ENCODE results near the gene CHRDL2.

Gene CHRDL2

GRCh38 chr11:74730571-74731260 lies 510 bp downstream of the CHRDL2 start:
- TF ChIP-seq CTCF (IDR thresholded peaks at IDR 0.05; ENCODE audit: insufficient read depth, low read length, poor library complexity, severe bottlenecking): no peak
- TF ChIP-seq EZH2phosphoT487 (conservative IDR thresholded peaks at IDR 0.05; ENCODE audit: low read length): no peak
- Histone ChIP-seq H3K79me2 (ENCODE audit: insufficient read depth, low read length) (no peaks in the 10 kb centered on the region), H3K27ac (ENCODE audit: low read depth, low read length) (no peak overlapping the region), H3K4me3 (ENCODE audit: insufficient read depth, low read length, poor library complexity, severe bottlenecking) (no peak overlapping the region), H3K36me3 (ENCODE audit: low read length) (no peaks in the 10 kb centered on the region), H2AFZ (ENCODE audit: low read depth, low read length, severe bottlenecking) (no peak overlapping the region), H3K4me2 (ENCODE audit: low read depth, low read length, poor library complexity, severe bottlenecking) (no peak overlapping the region), H3K27me3 (ENCODE audit: low read length) (no peaks in the 10 kb centered on the region), H3F3A (ENCODE audit: insufficient read depth) (no peaks in the 10 kb centered on the region), H4K20me1 (ENCODE audit: low read depth, low read length) (no peaks in the 10 kb centered on the region), H3K9me3 (ENCODE audit: insufficient read depth, low read length) (no peaks in the 10 kb centered on the region), H3K9me2 (replicated peaks; ENCODE audit: insufficient read depth, low read length) (no peaks in the 10 kb centered on the region), H3K9ac (ENCODE audit: low read length) (no peak overlapping the region)

- Histone ChIP-seq H3K79me2 (ENCODE audit: insufficient read depth, low read length) (no peaks in the 10 kb centered on the region), H3K9ac (ENCODE audit: low read length) (no peak overlapping the region), H3K4me2 (ENCODE audit: low read depth, low read length, poor library complexity, severe bottlenecking) (no peak overlapping the region), H3K4me3 (ENCODE audit: insufficient read depth, low read length, poor library complexity, severe bottlenecking) (no peak overlapping the region), H3K27ac (ENCODE audit: low read depth, low read length) (no peak overlapping the region), H3K9me3 (ENCODE audit: insufficient read depth, low read length) (no peaks in the 10 kb centered on the region), H4K20me1 (ENCODE audit: low read depth, low read length) (no peaks in the 10 kb centered on the region), H3F3A (ENCODE audit: insufficient read depth) (no peaks in the 10 kb centered on the region), H3K27me3 (ENCODE audit: low read length) (no peaks in the 10 kb centered on the region), H3K36me3 (ENCODE audit: low read length) (no peaks in the 10 kb centered on the region), H3K9me2 (replicated peaks; ENCODE audit: insufficient read depth, low read length) (no peaks in the 10 kb centered on the region), H2AFZ (ENCODE audit: low read depth, low read length, severe bottlenecking) (no peak overlapping the region)
- TF ChIP-seq EZH2phosphoT487 (conservative IDR thresholded peaks at IDR 0.05; ENCODE audit: low read length): no peak
- no peak for TF ChIP-seq CTCF (IDR thresholded peaks at IDR 0.05; ENCODE audit: insufficient read depth, low read length, poor library complexity, severe bottlenecking)
These were observed 1.8 kb downstream of the CHRDL2 start for GRCh38 chr11:74729397-74729796.

GRCh38 chr11:74726547-74727182 lies 4.6 kb downstream of the CHRDL2 start:
- H3K27me3 ChIP-seq (ENCODE audit: low read length): no peaks in the 10 kb centered on the region
- no peak overlapping the region for H3K27ac ChIP-seq (ENCODE audit: low read depth, low read length)
- H3K79me2 ChIP-seq (ENCODE audit: insufficient read depth, low read length): no peaks in the 10 kb centered on the region
- H3K9me2 ChIP-seq (replicated peaks; ENCODE audit: insufficient read depth, low read length): no peaks in the 10 kb centered on the region
- H3K4me2 ChIP-seq (ENCODE audit: low read depth, low read length, poor library complexity, severe bottlenecking): no peak overlapping the region
- TF ChIP-seq CTCF (IDR thresholded peaks at IDR 0.05; ENCODE audit: insufficient read depth, low read length, poor library complexity, severe bottlenecking) (peak; percentile 66), EZH2phosphoT487 (conservative IDR thresholded peaks at IDR 0.05; ENCODE audit: low read length) (no peak)
- H3K9ac ChIP-seq (ENCODE audit: low read length): no peak overlapping the region
- no peak overlapping the region for H2AFZ ChIP-seq (ENCODE audit: low read depth, low read length, severe bottlenecking)
- no peaks in the 10 kb centered on the region for H3K36me3 ChIP-seq (ENCODE audit: low read length)
- H4K20me1 ChIP-seq (ENCODE audit: low read depth, low read length): no peaks in the 10 kb centered on the region
- H3F3A ChIP-seq (ENCODE audit: insufficient read depth): no peaks in the 10 kb centered on the region
- no peak overlapping the region for H3K4me3 ChIP-seq (ENCODE audit: insufficient read depth, low read length, poor library complexity, severe bottlenecking)
- H3K9me3 ChIP-seq (ENCODE audit: insufficient read depth, low read length): no peaks in the 10 kb centered on the region

All from SU-DHL-6 (cell line).